Gastroesophageal sphincter (tissue), 4 donors: Measurements from ENCODE around the gene WDFY1. TPM values are rescaled to one million over a fixed set of nuclear protein-coding genes. Genes with fewer than 3 reads are reported as not detected.

ENCODE experiments used
- ATAC-seq: fragments of 150-250 bp; one replicate; pipeline ENCODE4 v1.9.1; 2016; ENCODE audit warnings: mild to moderate bottlenecking, moderate library complexity
- H3K27ac ChIP-seq, 4 donors: fragments of 200-600 bp; sonication (generic) in 3 of 4; 1 replicate in 3 of 4; 2 replicates in 1 of 4; pipeline ENCODE4 v1.5.1; 2016 to 2019
- H3K27me3 ChIP-seq: fragments of 200-600 bp; sonication (generic); one replicate; pipeline ENCODE4 v1.5.1; 2019
- H3K36me3 ChIP-seq, 2 donors: fragments of 200-600 bp; sonication (generic); one replicate each; pipeline ENCODE4 v1.5.1; 2019; ENCODE audit warnings: control low read depth in 1 of 2
- H3K4me1 ChIP-seq, 3 donors: fragments of 200-600 bp; sonication (generic); 1 replicate in 2 of 3; 2 replicates in 1 of 3; pipeline ENCODE4 v1.5.1; 2016 to 2019; ENCODE audit warnings: control low read depth in 2 of 3
- H3K4me3 ChIP-seq, 2 donors: fragments of 200-600 bp; sonication (generic); one replicate each; pipeline ENCODE4 v1.5.1; 2019; ENCODE audit warnings: mild to moderate bottlenecking in 1 of 2, moderate library complexity in 1 of 2
- H3K9me3 ChIP-seq, 3 donors: fragments of 200-600 bp; sonication (generic); one replicate each; pipeline ENCODE4 v1.5.1; 2017 to 2019; ENCODE audit warnings: control low read depth in 2 of 3
- CTCF ChIP-seq, 4 experiments: fragments of 200-600 bp in 2 of 4; fragments of 450-650 bp in 2 of 4; sonication (generic) in 1 of 4; IDR thresholded peaks; one replicate each; pipeline ENCODE4 v1.5.1; 2017 to 2019; ENCODE audit warnings: antibody characterized with exemption in 4 of 4, mild to moderate bottlenecking in 2 of 4, moderate library complexity in 2 of 4
- EP300 ChIP-seq: sonication (generic); formaldehyde crosslinking; IDR thresholded peaks from one replicate; pipeline ENCODE4 v1.6.1; 2017; ENCODE audit warnings: antibody characterized with exemption, mild to moderate bottlenecking
- POLR2A ChIP-seq, 2 donors: fragments of 450-650 bp; IDR thresholded peaks; one replicate each; pipeline ENCODE4 v1.6.1; 2017; ENCODE audit warnings: antibody characterized with exemption in 2 of 2, mild to moderate bottlenecking in 2 of 2, moderate library complexity in 1 of 2
- POLR2AphosphoS5 ChIP-seq: sonication (generic); formaldehyde crosslinking; IDR thresholded peaks from one replicate; pipeline ENCODE4 v1.6.1; 2017; ENCODE audit warnings: antibody characterized with exemption
- WGBS, 2 donors: methylation state at CpG; one replicate each; pipeline ENCODE4 v1.1.5; 2018; ENCODE audit warnings: low coverage in 1 of 2; 5-methylcytosine and 5-hydroxymethylcytosine counted together
- total RNA-seq, 4 donors: library from RNA; depleted of rRNA; stranded (reverse); fragments of >200 nt; gene quantifications; one replicate each; pipeline ENCODE4 v1.1.0, GENCODE V29; 2016

The WDFY1 gene
- total RNA-seq, 4 donors from 2014 or later, result 26.3 to 49.7 (median 39.3) TPM

DNA sequence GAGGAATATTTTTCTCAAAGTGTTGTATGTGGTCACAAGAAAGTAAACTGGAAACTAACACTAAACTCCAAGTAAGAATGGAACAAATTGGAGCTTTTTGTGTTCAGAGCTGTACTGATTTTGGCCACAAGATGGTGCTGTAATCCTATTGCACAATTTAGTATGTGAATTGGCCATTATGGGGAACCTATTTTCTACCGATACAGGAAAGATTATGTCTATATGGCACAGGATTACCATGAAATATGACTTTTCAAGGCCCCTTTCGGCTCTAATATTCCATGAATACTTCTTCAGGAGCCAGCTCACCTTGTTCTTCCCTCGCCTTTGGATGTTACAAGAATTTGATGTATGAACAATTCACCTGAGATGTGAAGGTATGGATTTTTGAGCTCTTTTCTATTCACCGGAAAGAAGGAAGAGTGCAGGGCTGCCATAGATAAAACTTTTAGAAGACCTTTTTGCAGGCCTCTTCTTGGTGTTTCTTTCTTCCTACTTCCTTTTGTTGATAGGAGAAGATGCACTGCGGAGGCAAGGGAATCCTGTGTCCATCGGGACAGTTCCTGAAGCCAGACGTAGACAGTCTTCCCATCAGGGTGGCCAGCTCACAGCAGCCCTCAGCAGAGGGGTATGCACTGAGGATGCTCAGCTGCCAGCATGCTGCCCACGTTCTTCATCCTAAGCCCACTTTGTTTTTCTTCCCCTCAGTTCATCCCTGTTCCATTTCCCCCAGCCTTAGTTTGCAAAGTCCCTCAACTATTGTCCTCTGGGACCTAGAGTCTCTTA, 25.4 kb upstream of the WDFY1 start:
- H3K27ac ChIP-seq, result no peak overlapping the region
- H3K4me3 ChIP-seq, result no peak overlapping the region
- no peak for ATAC-seq
- peaks cover 0 to 5% (median 0%) of the 10 kb centered on the region in 3 donors for H3K4me1 ChIP-seq
- peak; percentile 88 to 92 (median 89) for TF ChIP-seq CTCF (IDR thresholded peaks at IDR 0.05)
- no peak for TF ChIP-seq POLR2A (IDR thresholded peaks at IDR 0.05)
- H3K36me3 ChIP-seq, result peaks cover 0 to 37% of the 10 kb centered on the region in 2 donors
- no peaks in the 10 kb centered on the region for H3K27me3 ChIP-seq
- H3K9me3 ChIP-seq, result no peaks in the 10 kb centered on the region
- whole genome bisulfite sequencing, 2 donors, result 44 to 50% methylated on average over 4 to 5 of the region's 8 CpGs

GRCh38 chr2:223969856-223970255, 24.7 kb upstream of the WDFY1 start:
- Histone ChIP-seq H3K4me3 (no peak overlapping the region), H3K27ac (no peak overlapping the region), H3K4me1 (peaks cover 0 to 5% (median 0%) of the 10 kb centered on the region in 3 donors), H3K36me3 (peaks cover 0 to 42% of the 10 kb centered on the region in 2 donors), H3K27me3 (no peaks in the 10 kb centered on the region), H3K9me3 (no peaks in the 10 kb centered on the region)
- TF ChIP-seq POLR2AphosphoS5 (no peak), POLR2A (IDR thresholded peaks at IDR 0.05) (no peak), CTCF (IDR thresholded peaks at IDR 0.05) (no peak), EP300 (no peak)
- no peak for ATAC-seq
- WGBS, 2 donors, result 80 to 89% methylated on average over 1 of the region's 1 CpG

- no peak for TF ChIP-seq POLR2A (IDR thresholded peaks at IDR 0.05)
- TF ChIP-seq EP300, result no peak
- TF ChIP-seq POLR2AphosphoS5, result no peak
- H3K27me3 ChIP-seq, result no peaks in the 10 kb centered on the region
- peaks cover 0 to 42% of the 10 kb centered on the region in 2 donors for H3K36me3 ChIP-seq
- whole genome bisulfite sequencing, 2 donors, result 40 to 60% methylated on average over 1 of the region's 3 CpGs
- no peak for ATAC-seq
- H3K4me1 ChIP-seq, result peaks cover 0 to 7% (median 0%) of the 10 kb centered on the region in 3 donors
- no peak overlapping the region for H3K4me3 ChIP-seq
- H3K9me3 ChIP-seq, result no peaks in the 10 kb centered on the region
- no peak overlapping the region for H3K27ac ChIP-seq
These were observed 24.2 kb upstream of the WDFY1 start for GRCh38 chr2:223969315-223969714.

DNA sequence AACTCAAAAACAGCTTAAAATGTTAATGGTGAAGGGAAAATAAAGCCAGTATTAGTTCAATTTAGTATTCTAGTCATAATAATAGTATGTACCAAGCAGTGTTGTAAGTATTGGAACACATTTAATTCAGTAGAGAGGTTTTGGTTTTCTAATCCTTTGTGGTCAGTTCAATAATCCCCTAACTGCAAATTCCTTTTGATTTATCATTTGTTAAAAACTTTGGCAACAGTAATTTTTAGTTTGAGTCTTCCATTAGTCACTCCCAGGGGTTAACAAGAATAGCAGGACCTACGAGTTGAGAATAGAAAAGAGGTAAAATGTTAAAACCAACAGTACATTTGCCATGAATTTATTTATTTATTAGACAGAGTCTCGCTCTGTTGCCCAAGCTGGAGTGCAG, 22.8 kb upstream of the WDFY1 start:
- no peak for TF ChIP-seq POLR2A (IDR thresholded peaks at IDR 0.05)
- TF ChIP-seq POLR2AphosphoS5, result no peak
- no peak for TF ChIP-seq EP300
- TF ChIP-seq CTCF (IDR thresholded peaks at IDR 0.05), result no peak
- Histone ChIP-seq H3K4me1 (peaks cover 0 to 20% (median 3%) of the 10 kb centered on the region in 3 donors), H3K4me3 (no peak overlapping the region), H3K9me3 (no peaks in the 10 kb centered on the region), H3K27ac (no peak overlapping the region), H3K36me3 (peaks cover 0 to 46% of the 10 kb centered on the region in 2 donors), H3K27me3 (no peaks in the 10 kb centered on the region)
- 71 to 74% methylated on average over 2 of the region's 2 CpGs for WGBS, 2 donors
- no peak for ATAC-seq

DNA sequence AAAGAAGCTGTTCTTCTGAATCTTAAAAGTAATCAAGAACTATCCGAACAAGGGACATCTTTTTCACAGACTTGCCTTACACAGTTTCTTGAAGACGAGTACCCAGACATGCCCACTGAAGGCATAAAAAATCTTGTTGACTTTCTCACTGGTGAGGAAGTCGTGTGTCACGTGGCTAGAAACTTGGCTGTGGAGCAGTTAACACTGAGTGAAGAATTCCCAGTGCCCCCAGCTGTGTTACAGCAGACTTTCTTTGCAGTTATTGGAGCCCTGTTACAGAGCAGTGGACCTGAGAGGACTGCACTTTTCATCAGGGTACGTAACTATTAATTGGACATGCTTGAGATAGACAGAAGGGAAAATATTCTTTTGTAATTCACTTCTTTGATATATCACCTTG, 14.6 kb upstream of the WDFY1 start:
- H3K27me3 ChIP-seq, result no peaks in the 10 kb centered on the region
- H3K4me3 ChIP-seq, result peak overlapping the region in 1 of 2 donors; percentile 95
- no peak for TF ChIP-seq POLR2AphosphoS5
- no peak for TF ChIP-seq POLR2A (IDR thresholded peaks at IDR 0.05)
- no peak for TF ChIP-seq CTCF (IDR thresholded peaks at IDR 0.05)
- TF ChIP-seq EP300, result no peak
- H3K9me3 ChIP-seq, result no peaks in the 10 kb centered on the region
- H3K4me1 ChIP-seq, result peaks cover 27 to 75% (median 31%) of the 10 kb centered on the region in 3 donors
- WGBS, 2 donors, result 32 to 50% methylated on average over 1 to 5 of the region's 5 CpGs
- peaks cover 0 to 15% of the 10 kb centered on the region in 2 donors for H3K36me3 ChIP-seq
- peak overlapping the region in 3 of 4 donors; percentile 17 to 28 (median 27) for H3K27ac ChIP-seq
- no peak for ATAC-seq
